ENCODE results near the gene PRTFDC1. TPM values are rescaled to one million over a fixed set of nuclear protein-coding genes. Genes with fewer than 3 reads are reported as not detected.

PRTFDC1 gene
- total RNA-seq, 4 donors from 2014 or later: 0.15 to 2.2 (median 1.8) TPM

DNA sequence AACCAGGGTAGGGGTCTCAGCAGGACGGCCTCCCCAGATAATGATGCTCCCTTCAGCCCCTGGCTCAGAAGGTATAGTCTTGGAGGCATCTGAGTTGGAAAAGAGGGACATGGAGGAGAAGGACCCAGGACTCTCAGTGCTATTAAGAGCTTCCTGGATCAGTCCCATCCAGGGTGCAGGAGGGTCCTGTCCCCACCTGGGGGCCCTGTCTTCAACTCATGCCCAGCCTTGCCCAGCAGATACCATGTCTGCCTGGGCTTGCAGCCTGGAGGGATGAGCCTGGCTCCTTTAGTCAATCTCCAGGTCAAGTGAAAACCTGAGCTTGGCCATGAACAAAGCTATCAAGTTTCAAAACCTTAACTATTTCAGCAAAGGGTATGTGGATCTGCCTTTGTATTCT lies 67.6 kb downstream of the PRTFDC1 start:
- Histone ChIP-seq H3K36me3 (no peaks in the 10 kb centered on the region), H3K27ac (no peak overlapping the region), H3K27me3 (no peaks in the 10 kb centered on the region), H3K4me1 (peaks cover 0 to 9% (median 0%) of the 10 kb centered on the region in 3 donors), H3K9me3 (no peaks in the 10 kb centered on the region), H3K4me3 (no peak overlapping the region)
- DNase-seq: no peak
- TF ChIP-seq POLR2A (IDR thresholded peaks at IDR 0.05) (no peak), CTCF (IDR thresholded peaks at IDR 0.05) (no peak)
- WGBS, 2 donors: 63 to 88% methylated on average over 1 of the region's 1 CpG
- intact Hi-C loops (cut with DNase I): no loop called here

DNA sequence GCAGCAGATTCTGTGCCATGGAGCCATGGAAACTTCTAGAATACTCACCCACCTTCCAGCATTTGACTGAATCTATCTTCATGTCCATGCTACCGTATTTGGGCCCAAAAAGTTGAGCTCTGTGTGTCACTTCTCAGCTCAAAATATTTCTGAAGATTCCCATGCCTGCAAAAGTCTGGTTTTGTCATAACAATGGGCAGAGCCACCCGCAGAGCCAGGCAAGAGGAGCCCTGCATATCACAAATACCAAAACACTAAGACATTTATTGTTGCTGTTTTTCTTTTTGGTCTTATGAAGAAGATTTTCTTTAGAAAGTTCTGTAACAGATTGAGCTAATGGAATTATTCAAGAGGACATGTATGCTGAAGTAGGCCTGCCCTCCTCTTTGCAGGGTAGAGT lies 68.1 kb downstream of the PRTFDC1 start:
- no peak for DNase-seq
- Histone ChIP-seq H3K4me3 (no peak overlapping the region), H3K9me3 (no peaks in the 10 kb centered on the region), H3K27ac (no peak overlapping the region), H3K27me3 (no peaks in the 10 kb centered on the region), H3K36me3 (no peaks in the 10 kb centered on the region), H3K4me1 (peaks cover 0 to 9% (median 0%) of the 10 kb centered on the region in 3 donors)
- intact Hi-C loops (cut with DNase I): no loop called here
- WGBS, 2 donors: 77 to 90% methylated on average over 2 of the region's 2 CpGs
- no peak for TF ChIP-seq POLR2A (IDR thresholded peaks at IDR 0.05)
- TF ChIP-seq CTCF (IDR thresholded peaks at IDR 0.05): no peak

- H3K4me3 ChIP-seq: no peak overlapping the region
- no peaks in the 10 kb centered on the region for H3K27me3 ChIP-seq
- no peak for DNase-seq
- WGBS, 2 donors: 51 to 69% methylated on average over 2 of the region's 2 CpGs
- intact Hi-C loops (cut with DNase I): no loop called here
- H3K9me3 ChIP-seq: no peaks in the 10 kb centered on the region
- H3K36me3 ChIP-seq: no peaks in the 10 kb centered on the region
- H3K27ac ChIP-seq: no peak overlapping the region
- peaks cover 0 to 9% (median 0%) of the 10 kb centered on the region in 3 donors for H3K4me1 ChIP-seq
- TF ChIP-seq POLR2A (IDR thresholded peaks at IDR 0.05) (no peak), CTCF (IDR thresholded peaks at IDR 0.05) (no peak)
Measured at GRCh38 chr10:24883176-24883575, 69.2 kb downstream of the PRTFDC1 start.

DNA sequence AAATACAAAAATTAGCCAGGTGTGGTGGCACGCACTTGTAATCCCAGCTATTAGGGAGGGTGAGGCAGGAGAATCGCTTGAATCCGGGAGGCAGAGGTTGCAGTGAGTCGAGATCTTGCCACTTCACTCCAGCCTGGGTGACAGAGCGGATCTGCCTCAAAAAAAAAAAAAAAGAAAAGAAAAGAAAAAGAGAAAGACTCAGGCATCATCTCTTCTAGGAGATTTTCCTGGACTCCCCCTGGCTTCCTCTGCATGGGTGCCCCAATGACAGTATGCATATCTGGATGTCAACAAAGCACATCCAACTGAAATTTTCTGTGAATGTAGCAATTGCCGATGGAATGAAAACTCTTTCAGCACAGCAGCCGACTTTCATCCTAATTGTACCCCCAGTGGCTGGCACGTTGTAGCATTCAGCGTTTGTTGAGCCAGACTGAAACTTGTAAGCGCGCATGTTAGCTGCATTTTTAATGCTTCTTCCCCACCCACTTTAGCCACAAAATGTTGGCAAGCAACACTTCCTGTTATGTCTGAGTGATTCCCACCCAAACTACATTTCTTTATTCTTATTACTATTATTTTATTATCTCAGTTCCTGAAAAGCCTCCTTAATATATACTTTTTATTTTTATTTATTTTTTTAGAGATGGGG lies 70.2 kb downstream of the PRTFDC1 start:
- no peak for TF ChIP-seq CTCF (IDR thresholded peaks at IDR 0.05)
- TF ChIP-seq POLR2A (IDR thresholded peaks at IDR 0.05): no peak
- 62 to 67% methylated on average over 9 to 11 of the region's 11 CpGs for WGBS, 2 donors
- Histone ChIP-seq H3K36me3 (no peaks in the 10 kb centered on the region), H3K9me3 (no peaks in the 10 kb centered on the region), H3K4me3 (no peak overlapping the region), H3K4me1 (peaks cover 0 to 9% (median 0%) of the 10 kb centered on the region in 3 donors), H3K27me3 (no peaks in the 10 kb centered on the region), H3K27ac (no peak overlapping the region)
- no peak for DNase-seq
- intact Hi-C loops (cut with DNase I): no loop called here

DNA sequence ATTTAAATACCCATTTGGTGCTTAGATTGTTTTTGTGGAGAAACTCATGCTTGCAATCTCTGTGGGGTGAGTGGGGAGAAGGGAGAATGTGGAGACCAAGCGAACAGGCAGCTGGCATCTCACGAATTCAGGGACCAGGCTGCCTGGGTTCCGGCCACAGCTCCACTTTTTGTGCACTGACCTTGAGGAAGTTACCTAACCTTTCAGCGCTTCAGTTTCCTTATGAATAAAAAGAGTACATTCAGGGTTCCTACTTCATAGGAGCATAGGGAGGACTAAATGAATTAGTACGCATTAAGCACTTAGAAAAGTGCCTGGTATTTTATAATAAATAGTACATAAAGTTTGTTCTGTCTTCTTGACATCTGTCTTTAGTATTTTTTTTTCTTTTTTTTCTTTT lies 72.5 kb downstream of the PRTFDC1 start:
- H3K36me3 ChIP-seq: no peaks in the 10 kb centered on the region
- peaks cover 0 to 9% (median 0%) of the 10 kb centered on the region in 3 donors for H3K4me1 ChIP-seq
- DNase-seq: no peak
- H3K27ac ChIP-seq: no peak overlapping the region
- TF ChIP-seq POLR2A (IDR thresholded peaks at IDR 0.05) (no peak), CTCF (IDR thresholded peaks at IDR 0.05) (no peak)
- intact Hi-C loops (cut with DNase I): no loop called here
- no peaks in the 10 kb centered on the region for H3K9me3 ChIP-seq
- H3K27me3 ChIP-seq: no peaks in the 10 kb centered on the region
- 83 to 94% methylated on average over 5 of the region's 5 CpGs for WGBS, 2 donors
- no peak overlapping the region for H3K4me3 ChIP-seq

Measured in esophagus squamous epithelium (tissue), 5 donors.